MCF 10A (cell line): ENCODE data around the gene MAPRE3. TPM values are rescaled to one million over a fixed set of nuclear protein-coding genes. Genes with fewer than 3 reads are reported as not detected.

Experiments
- BruUV-seq: library from RNA; stranded (reverse); fragments of 400-500 nt; replicated peaks from 2 replicates; lab custom pipeline; 2021; lab: Mats Ljungman, UMichigan
- CTCF ChIA-PET: fragments of 300-600 bp; sonication (Branson Sonifier 250); formaldehyde crosslinking; extraction: SDS; loops from one replicate; lab custom pipeline; 2021; ENCODE audit warnings: antibody characterized with exemption, inconsistent platforms; lab: Yijun Ruan, JAX
- POLR2A ChIA-PET: fragments of 300-600, 350-650 bp; sonication (Branson Sonifier 250); formaldehyde crosslinking; extraction: SDS; loops from one replicate; lab custom pipeline; 2020; ENCODE audit warnings: antibody characterized with exemption, inconsistent platforms; lab: Yijun Ruan, JAX
- DNase-seq: peaks from one replicate; pipeline ENCODE4 v3.0.0-alpha.2; 2018; ENCODE audit not compliant: unreplicated experiment
- H3K27ac Mint-ChIP-seq: one replicate; pipeline ENCODE4 v1.8.0; 2022; ENCODE audit warnings: mild to moderate bottlenecking, low read depth, mixed read lengths; ENCODE audit not compliant: unreplicated experiment
- H3K27me3 Mint-ChIP-seq: one replicate; pipeline ENCODE4 v1.8.0; 2022; ENCODE audit warnings: mixed read lengths; ENCODE audit not compliant: insufficient read depth, unreplicated experiment
- H3K36me3 Mint-ChIP-seq: one replicate; pipeline ENCODE4 v1.8.0; 2022; ENCODE audit warnings: mild to moderate bottlenecking, moderate library complexity, mixed read lengths; ENCODE audit not compliant: insufficient read depth, unreplicated experiment
- H3K4me1 Mint-ChIP-seq: one replicate; pipeline ENCODE4 v1.8.0; 2022; ENCODE audit warnings: mixed read lengths; ENCODE audit not compliant: insufficient read depth, unreplicated experiment
- H3K4me3 Mint-ChIP-seq: one replicate; pipeline ENCODE4 v1.8.0; 2022; ENCODE audit warnings: mild to moderate bottlenecking, moderate library complexity, mixed read lengths; ENCODE audit not compliant: unreplicated experiment
- H3K9me3 Mint-ChIP-seq: one replicate; pipeline ENCODE4 v1.8.0; 2022; ENCODE audit warnings: mixed read lengths; ENCODE audit not compliant: unreplicated experiment
- CTCF ChIP-seq: fragments of 200-600 bp; IDR thresholded peaks from one replicate; pipeline ENCODE4 v1.8.0; 2022; ENCODE audit warnings: antibody characterized with exemption, mild to moderate bottlenecking; ENCODE audit not compliant: unreplicated experiment
- intact Hi-C: fragments of 100-400 bp; cut with micrococcal nuclease; formaldehyde crosslinking; loops from 2 replicates; pipeline ENCODE4 v1.14.1; 2022
- total RNA-seq: library from RNA; stranded (reverse); gene quantifications from 2 replicates; pipeline ENCODE4 v1.2.3, GENCODE V29; 2022

Gene MAPRE3
- total RNA-seq, 1 experiment from 2014 or later: 18.0 TPM

DNA sequence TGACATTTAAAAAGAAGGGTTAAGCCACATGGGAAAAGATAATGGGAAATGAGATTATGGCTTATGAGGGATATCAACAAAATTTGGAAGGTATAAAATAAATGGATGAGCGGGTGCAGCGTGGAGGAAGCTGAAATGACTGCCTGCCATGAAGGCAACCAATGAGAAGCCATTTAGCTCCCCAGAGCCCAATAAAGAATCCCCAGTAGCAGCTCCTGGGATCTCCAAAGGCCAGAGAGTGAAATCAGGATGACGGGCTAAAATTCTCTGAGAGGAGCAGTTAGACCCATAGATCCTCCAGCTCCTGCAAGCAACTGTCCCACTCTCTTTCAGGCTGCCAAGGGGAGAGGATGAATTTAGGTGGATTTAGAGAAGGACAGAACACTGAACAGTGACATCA is 12.9 kb upstream of the MAPRE3 start:
- Mint-ChIP-seq H3K4me1 (no peaks in the 10 kb centered on the region), H3K4me3 (no peak overlapping the region), H3K9me3 (no peaks in the 10 kb centered on the region), H3K27ac (no peak overlapping the region), H3K36me3 (no peaks in the 10 kb centered on the region), H3K27me3 (peaks cover 82% of the 10 kb centered on the region)
- no peak for TF ChIP-seq CTCF
- ChIA-PET POLR2A (no interaction called here), CTCF (interaction anchor here (0.6 to 13.2 kb wide), 6 partner anchors 16 to 214 kb away, joined by 3 to 371 read pairs (median 4); no protein-coding TSS in a partner anchor)
- BruUV-seq: no TSS peak
- DNase-seq: no peak
- intact Hi-C loops: no loop called here

GRCh38 chr2:26959331-26959730 is 11.1 kb upstream of the MAPRE3 start:
- Mint-ChIP-seq H3K27me3 (peaks cover 74% of the 10 kb centered on the region), H3K4me1 (no peaks in the 10 kb centered on the region), H3K4me3 (no peak overlapping the region), H3K27ac (no peak overlapping the region), H3K36me3 (no peaks in the 10 kb centered on the region), H3K9me3 (no peaks in the 10 kb centered on the region)
- no peak for TF ChIP-seq CTCF
- POLR2A ChIA-PET: interaction anchor here (0.6 kb wide), 2 partner anchors 12 to 360 kb away, joined by 4 to 5 read pairs; no protein-coding TSS in a partner anchor
- intact Hi-C loops: no loop called here
- no peak for DNase-seq
- no TSS peak for BruUV-seq
- CTCF ChIA-PET: interaction anchor here (0.7 to 13.2 kb wide), 5 partner anchors 9 to 210 kb away, joined by 3 to 371 read pairs (median 4); no protein-coding TSS in a partner anchor

DNA sequence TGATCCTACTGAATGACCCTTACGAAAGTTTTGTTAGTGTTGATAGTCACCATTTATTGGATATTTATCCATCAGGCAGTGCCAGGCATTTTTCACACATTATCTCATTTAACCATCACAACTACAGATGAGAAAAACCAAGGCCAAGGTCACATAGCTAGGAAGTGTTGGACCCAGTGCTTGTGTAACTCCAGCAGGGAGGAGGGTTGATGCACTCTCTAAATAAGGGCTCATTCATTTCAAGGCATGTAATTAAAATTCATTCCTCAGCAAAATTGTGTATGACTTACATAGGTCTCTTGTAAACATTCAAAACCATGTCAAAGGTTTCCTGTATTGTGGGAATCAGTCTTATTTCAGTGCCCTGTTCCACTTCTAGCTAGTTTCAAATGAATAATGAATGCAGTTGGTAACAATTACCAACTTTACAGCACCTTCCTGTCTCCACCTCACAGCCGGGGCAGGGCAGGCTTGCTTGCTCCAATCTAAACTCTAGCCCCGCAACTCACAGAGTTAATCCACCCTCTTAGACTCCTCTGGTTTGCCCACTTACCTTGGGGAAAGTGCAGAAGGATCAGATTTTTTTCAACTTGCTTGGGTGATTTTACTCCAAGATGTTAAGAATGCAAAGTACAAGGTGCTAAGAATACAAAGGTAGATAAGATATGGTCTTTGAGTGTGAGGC is 5.8 kb upstream of the MAPRE3 start:
- BruUV-seq: no TSS peak
- ChIA-PET POLR2A (no interaction called here), CTCF (interaction anchor here (0.6 to 13.2 kb wide), 8 partner anchors 12 to 241 kb away, joined by 3 to 371 read pairs (median 4); no protein-coding TSS in a partner anchor)
- TF ChIP-seq CTCF: no peak
- DNase-seq: no peak
- peaks cover 7% of the 10 kb centered on the region for H3K4me1 Mint-ChIP-seq
- H3K27me3 Mint-ChIP-seq: peaks cover 44% of the 10 kb centered on the region
- H3K27ac Mint-ChIP-seq: no peak overlapping the region
- no peak overlapping the region for H3K4me3 Mint-ChIP-seq
- H3K9me3 Mint-ChIP-seq: no peaks in the 10 kb centered on the region
- H3K36me3 Mint-ChIP-seq: no peaks in the 10 kb centered on the region
- intact Hi-C loops: no loop called here

- TF ChIP-seq CTCF: no peak
- no peaks in the 10 kb centered on the region for H3K36me3 Mint-ChIP-seq
- H3K9me3 Mint-ChIP-seq: no peaks in the 10 kb centered on the region
- POLR2A ChIA-PET: no interaction called here
- DNase-seq: peak; percentile 20
- CTCF ChIA-PET: interaction anchor here (0.5 to 13.2 kb wide), 8 partner anchors 8 to 128 kb away, joined by 3 to 371 read pairs (median 4); no protein-coding TSS in a partner anchor
- intact Hi-C loops: no loop called here
- no peak overlapping the region for H3K27ac Mint-ChIP-seq
- H3K4me3 Mint-ChIP-seq: no peak overlapping the region
- BruUV-seq: no TSS peak
- peaks cover 22% of the 10 kb centered on the region for H3K27me3 Mint-ChIP-seq
- peaks cover 23% of the 10 kb centered on the region for H3K4me1 Mint-ChIP-seq
These were observed 2.4 kb upstream of the MAPRE3 start for GRCh38 chr2:26968001-26968400.
